ENCODE results near the gene SSX4B.
"Not testable (repeated sequence)": the region's sequence is repeated elsewhere in the genome, so short reads cannot be mapped to it uniquely, and the experiment has no call there.

SSX4B gene

DNA sequence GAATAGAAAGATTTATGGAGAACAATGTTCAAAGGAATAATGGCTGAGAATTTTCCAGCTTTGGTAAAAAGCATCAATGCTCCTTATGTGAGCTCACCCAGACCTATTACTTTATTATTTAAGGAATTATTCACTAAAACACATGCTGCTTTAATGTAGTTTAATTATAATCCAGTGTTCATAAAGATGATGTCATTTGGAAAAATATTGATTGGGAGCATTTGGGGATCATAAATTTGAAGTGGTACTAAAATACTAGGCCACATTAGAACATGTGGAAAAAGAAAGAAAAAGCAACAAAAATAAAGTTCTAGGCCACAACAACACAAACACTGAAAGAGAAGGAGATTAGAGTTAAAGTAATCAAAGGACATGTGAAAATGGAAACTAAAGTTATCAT is 38.3 kb upstream of the SSX4B start:
- TF ChIP-seq, protein P1, sequence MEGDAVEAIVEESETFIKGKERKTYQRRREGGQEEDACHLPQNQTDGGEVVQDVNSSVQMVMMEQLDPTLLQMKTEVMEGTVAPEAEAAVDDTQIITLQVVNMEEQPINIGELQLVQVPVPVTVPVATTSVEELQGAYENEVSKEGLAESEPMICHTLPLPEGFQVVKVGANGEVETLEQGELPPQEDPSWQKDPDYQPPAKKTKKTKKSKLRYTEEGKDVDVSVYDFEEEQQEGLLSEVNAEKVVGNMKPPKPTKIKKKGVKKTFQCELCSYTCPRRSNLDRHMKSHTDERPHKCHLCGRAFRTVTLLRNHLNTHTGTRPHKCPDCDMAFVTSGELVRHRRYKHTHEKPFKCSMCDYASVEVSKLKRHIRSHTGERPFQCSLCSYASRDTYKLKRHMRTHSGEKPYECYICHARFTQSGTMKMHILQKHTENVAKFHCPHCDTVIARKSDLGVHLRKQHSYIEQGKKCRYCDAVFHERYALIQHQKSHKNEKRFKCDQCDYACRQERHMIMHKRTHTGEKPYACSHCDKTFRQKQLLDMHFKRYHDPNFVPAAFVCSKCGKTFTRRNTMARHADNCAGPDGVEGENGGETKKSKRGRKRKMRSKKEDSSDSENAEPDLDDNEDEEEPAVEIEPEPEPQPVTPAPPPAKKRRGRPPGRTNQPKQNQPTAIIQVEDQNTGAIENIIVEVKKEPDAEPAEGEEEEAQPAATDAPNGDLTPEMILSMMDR (IDR thresholded peaks at IDR 0.05; ENCODE audit: extremely low read depth, insufficient read depth, missing control alignments): no peak
- DNase-seq (ENCODE audit: low spot score): no peak
- in situ Hi-C loops (cut with MboI; ENCODE audit: low pct_unique_long_range_greater_than_20kb, low sequenced_read_pairs, unreplicated experiment): no loop called here

DNA sequence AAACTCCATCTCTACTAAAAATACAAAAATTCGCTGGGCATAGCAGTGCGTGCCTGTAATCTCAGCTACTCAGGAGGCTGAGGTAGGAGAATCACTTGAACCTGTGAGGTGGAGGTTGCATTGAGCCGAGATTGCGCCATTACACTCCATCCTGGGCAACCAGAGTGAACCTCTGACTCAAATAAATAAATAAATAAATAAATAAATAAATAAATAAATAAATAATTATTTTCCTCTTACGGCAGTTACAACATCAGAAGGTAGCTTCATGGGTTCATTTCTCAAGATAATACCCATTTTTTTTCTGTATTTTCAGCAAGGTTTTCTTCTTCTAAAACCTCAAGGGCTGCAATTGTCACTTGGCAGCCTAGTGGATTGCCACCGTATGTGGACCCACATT is 35.4 kb upstream of the SSX4B start:
- in situ Hi-C loops (cut with MboI; ENCODE audit: low pct_unique_long_range_greater_than_20kb, low sequenced_read_pairs, unreplicated experiment); DNase-seq (ENCODE audit: low spot score): not testable (repeated sequence)

DNA sequence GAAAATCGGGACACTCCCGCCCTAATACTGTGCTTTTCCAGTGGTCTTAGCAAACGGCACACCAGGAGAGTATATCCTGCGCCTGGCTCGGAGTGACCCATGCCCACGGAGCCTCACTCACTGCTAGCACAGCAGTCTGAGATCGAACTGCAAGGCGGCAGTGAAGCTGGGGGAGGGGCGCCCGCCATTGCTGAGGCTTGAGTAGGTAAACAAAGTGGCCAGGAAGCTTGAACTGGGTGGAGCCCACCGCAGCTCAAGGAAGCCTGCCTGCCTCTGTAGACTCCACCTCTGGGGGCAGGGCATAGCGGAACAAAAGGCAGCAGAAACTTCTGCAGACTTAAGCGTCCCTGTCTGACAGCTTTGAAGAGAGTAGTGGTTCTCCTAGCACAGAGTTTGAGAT is 22.0 kb upstream of the SSX4B start:
- DNase-seq (ENCODE audit: low spot score); in situ Hi-C loops (cut with MboI; ENCODE audit: low pct_unique_long_range_greater_than_20kb, low sequenced_read_pairs, unreplicated experiment): not testable (repeated sequence)

DNA sequence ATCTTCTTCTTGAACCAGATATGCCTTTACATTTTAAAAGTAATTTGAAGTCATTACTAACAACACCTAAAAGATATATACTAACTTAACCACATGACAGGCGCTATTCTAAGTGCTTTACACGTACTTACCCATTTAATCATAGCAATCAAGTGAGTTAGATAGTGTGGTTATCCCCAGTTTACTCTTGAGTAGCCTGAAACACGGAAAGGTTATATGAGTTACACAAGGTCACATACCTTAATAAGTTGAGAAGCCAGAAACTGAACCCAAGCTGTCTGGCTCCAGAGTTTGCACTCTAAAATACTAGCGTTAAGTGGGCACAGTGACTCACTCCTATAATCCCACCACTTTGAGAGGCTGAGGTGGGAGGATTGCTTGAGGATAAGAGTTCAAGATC is 18.4 kb upstream of the SSX4B start:
- in situ Hi-C loops (cut with MboI; ENCODE audit: low pct_unique_long_range_greater_than_20kb, low sequenced_read_pairs, unreplicated experiment); DNase-seq (ENCODE audit: low spot score): not testable (repeated sequence)

DNA sequence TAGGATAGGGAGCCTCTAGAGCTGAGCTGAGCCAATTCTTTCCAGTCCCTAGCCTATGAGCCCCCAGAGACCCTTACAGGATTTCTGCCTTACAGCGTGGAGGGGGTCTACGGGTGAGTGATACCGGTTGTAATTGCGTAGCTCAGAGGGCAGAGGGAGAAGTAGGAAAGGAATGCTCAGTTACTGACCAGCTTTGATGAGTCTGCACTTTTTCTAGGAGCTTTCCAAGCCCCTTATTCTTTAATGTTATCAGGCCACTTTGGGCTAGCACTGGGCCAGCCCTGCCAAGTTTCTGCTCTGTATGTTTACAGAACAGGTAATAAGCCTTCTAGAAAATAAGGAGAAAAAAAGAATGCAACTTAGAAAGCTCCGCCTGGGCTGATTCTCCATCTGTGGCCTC is 17.8 kb upstream of the SSX4B start:
- DNase-seq (ENCODE audit: low spot score); in situ Hi-C loops (cut with MboI; ENCODE audit: low pct_unique_long_range_greater_than_20kb, low sequenced_read_pairs, unreplicated experiment): not testable (repeated sequence)

DNA sequence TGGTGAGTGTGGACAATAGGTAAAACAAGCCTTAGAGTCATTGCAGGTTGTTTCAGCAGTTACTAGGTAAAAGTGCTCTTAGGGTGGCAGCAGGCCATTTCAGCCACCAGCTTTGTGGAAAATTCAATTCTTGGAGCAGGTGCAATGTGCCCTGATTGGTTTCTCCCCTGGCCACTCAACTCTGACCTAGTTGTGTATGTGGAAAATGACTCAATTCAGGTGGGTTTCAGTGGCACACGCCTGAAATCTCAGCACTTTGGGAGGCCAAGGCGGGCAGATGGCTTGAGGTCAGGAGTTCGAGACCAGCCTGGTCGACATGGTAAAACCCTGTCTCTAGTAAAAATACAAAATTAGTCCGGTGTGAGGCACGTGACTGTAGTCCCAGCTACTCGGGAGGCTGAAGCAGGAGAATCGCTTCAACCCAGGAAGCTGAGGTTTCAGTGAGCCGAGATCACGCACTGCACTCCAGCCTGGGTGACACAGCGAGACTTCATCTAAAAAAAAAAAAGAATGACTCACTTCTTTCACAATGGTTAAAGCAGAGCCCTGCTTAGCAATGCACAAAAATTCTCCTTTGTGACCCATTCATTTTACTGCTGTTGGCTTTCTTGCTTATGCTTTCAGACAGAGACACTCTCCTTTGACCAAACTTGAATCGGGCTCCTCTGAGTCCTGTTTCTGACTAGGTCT is 15.4 kb upstream of the SSX4B start:
- DNase-seq (ENCODE audit: low spot score); in situ Hi-C loops (cut with MboI; ENCODE audit: low pct_unique_long_range_greater_than_20kb, low sequenced_read_pairs, unreplicated experiment): not testable (repeated sequence)

DNA sequence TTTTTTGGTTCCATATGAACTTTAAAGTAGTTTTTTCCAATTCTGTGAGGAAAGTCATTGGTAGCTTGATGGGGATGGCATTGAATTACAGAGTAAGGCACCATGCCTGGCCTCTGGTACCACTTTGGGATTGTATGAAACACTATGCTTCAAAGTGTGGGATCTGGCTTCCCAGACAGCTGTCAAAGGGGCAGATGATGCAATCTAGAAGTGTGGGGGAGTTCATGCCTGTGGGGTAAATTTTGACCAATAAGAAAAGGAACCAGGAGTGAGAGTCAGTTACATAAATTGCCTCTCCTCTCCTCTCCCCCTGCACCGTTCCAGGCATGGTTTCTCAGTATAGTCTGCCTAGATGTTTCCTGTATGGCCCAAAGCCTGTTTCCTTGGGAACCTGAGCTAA is 13.9 kb downstream of the SSX4B start:
- DNase-seq (ENCODE audit: low spot score); in situ Hi-C loops (cut with MboI; ENCODE audit: low pct_unique_long_range_greater_than_20kb, low sequenced_read_pairs, unreplicated experiment): not testable (repeated sequence)

DNA sequence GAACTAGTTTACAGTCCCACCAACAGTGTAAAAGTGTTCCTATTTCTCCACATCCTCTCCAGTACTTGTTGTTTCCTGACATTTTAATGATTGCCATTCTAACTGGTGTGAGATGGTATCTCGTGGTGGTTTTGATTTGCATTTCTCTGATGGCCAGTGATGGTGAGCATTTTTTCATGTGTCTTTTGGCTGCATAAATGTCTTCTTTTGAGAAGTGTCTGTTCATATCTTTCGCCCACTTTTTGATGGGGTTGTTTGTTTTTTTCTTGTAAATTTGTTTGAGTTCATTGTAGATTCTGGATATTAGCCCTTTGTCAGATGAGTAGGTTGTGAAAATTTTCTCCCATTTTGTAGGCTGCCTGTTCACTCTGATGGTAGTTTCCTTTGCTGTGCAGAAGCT is 14.8 kb downstream of the SSX4B start:
- DNase-seq (ENCODE audit: low spot score); in situ Hi-C loops (cut with MboI; ENCODE audit: low pct_unique_long_range_greater_than_20kb, low sequenced_read_pairs, unreplicated experiment): not testable (repeated sequence)

DNA sequence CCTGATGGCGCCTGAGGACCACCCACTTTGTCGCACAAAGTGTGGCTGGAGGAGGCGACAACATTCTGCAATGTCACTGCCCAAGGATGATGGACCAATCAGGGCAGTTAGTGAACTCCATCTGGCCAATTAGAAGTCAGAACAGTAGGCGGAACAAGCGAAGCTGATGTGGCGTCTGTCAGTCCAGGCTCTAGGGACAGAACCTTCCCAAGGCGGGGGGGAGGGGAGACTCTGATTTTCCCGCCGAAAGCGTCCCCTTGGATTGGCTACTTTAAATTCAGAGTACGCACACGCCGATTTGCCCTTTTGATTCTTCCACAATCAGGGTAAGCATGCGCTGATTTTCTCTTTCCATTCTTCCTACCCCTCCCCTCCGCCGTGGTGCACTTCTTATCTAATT is 28.5 kb downstream of the SSX4B start, which contains the start of gene SSX4:
Gene SSX4 (plus strand): TSS at position 301 of the 400 bp plus-strand sequence. CDS start 515 bp downstream, outside the sequence.
- in situ Hi-C loops (cut with MboI; ENCODE audit: low pct_unique_long_range_greater_than_20kb, low sequenced_read_pairs, unreplicated experiment); DNase-seq (ENCODE audit: low spot score): not testable (repeated sequence)

DNA sequence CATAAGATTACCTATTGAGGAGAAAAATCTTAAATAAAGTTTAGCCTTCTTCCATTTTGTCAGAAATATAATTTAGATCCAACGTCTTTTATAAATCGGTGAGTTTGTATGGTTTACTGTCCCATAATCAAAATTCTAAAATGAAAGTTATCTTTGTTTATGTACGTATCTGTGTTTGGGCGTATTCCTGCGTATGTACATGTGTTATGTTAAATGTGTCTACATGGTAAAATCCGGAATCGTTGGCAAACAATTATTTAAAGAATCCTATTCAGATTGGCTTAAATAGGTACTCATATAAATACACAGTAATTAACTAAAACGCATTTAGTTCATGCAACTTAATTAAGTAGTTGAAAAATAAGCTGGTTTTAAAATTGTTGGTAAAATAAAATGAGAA is 41.4 kb downstream of the SSX4B start:
- in situ Hi-C loops (cut with MboI; ENCODE audit: low pct_unique_long_range_greater_than_20kb, low sequenced_read_pairs, unreplicated experiment): not testable (repeated sequence)

DNA sequence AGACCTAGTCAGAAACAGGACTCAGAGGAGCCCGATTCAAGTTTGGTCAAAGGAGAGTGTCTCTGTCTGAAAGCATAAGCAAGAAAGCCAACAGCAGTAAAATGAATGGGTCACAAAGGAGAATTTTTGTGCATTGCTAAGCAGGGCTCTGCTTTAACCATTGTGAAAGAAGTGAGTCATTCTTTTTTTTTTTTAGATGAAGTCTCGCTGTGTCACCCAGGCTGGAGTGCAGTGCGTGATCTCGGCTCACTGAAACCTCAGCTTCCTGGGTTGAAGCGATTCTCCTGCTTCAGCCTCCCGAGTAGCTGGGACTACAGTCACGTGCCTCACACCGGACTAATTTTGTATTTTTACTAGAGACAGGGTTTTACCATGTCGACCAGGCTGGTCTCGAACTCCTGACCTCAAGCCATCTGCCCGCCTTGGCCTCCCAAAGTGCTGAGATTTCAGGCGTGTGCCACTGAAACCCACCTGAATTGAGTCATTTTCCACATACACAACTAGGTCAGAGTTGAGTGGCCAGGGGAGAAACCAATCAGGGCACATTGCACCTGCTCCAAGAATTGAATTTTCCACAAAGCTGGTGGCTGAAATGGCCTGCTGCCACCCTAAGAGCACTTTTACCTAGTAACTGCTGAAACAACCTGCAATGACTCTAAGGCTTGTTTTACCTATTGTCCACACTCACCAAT is 43.9 kb downstream of the SSX4B start:
- in situ Hi-C loops (cut with MboI; ENCODE audit: low pct_unique_long_range_greater_than_20kb, low sequenced_read_pairs, unreplicated experiment); DNase-seq (ENCODE audit: low spot score): not testable (repeated sequence)

More for the DNA sequence above, 41.4 kb downstream of the SSX4B start:
- DNase-seq (ENCODE audit: low spot score): not testable (repeated sequence)

DNA sequence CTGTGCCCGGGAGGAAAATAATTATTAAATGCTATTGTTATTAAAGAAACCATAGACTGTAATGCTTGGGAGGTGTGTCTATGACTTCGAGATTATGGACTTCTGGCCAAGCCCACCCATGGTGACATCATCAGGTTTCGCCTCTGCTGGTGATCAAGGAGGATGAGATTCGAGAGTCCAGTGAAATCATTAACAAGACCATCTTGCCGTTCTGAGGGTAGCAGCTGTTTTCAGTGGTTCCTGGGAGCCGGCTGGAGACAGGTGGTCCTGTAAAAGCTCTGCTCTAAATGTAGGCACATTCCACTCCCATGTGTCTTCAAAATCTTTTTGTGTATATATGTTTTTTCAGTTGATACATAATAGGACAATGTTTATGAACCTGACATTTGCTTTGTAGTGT is 52.5 kb downstream of the SSX4B start:
- in situ Hi-C loops (cut with MboI; ENCODE audit: low pct_unique_long_range_greater_than_20kb, low sequenced_read_pairs, unreplicated experiment): not testable (repeated sequence)

DNA sequence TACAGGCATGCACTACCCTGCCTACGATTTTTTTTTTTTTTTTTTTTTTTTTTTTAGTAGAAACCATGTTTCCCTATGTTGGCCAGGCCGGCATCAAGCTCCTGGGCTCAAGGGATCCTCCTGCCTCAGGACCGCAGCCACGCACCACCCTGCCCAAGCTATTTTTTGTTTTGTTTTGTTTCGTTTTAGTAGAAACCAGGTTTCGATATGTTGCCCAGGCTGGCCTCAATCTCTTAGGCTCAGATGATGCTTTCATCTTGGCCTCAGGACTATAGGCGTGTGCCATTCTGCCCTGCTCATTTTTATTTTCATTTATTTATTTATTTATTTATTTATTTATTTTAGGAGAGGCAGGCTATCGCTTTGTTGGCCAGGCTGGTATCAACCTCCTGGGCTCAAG is 54.1 kb downstream of the SSX4B start:
- TF ChIP-seq, protein P1 (IDR thresholded peaks at IDR 0.05; ENCODE audit: extremely low read depth, insufficient read depth, missing control alignments): no peak
- in situ Hi-C loops (cut with MboI; ENCODE audit: low pct_unique_long_range_greater_than_20kb, low sequenced_read_pairs, unreplicated experiment): no loop called here
- no peak for DNase-seq (ENCODE audit: low spot score)

More for the DNA sequence above, 52.5 kb downstream of the SSX4B start:
- DNase-seq (ENCODE audit: low spot score): not testable (repeated sequence)

DNA sequence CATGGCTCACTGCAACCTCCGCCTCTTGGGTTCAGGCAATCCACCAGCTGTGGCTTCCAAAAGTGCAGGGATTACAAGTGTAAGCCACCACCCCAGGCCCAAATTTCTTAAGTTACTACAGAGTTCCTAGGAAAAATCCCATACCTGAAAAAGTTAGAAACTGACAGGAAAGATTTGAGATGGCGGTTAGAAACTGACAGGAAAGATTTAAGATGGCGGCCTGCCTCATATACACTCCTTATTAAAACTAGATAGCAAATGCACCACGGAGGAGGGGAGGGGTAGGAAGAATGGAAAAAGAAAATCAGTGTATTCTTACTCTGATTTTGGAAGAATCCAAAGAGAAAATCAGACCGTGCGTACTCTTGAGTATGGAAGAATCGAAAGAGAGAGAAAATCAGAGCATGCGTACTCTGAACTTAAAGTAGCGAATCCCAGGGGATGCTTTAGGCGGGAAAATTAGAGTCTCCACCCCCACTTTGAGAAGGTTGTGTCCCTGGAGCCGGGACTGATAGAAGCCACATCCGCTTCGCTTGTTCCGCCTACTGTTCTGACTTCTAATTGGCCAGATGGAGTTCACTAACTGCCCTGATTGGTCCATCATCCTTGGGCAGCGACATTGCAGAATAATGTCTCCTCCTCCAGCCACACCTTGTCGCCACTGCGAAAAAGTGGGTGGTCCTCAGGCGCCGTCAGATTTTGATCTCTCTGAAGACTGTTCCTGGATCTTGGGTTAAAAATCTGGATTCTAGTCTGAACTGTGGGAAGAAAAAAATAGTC is 55.3 kb downstream of the SSX4B start, which contains the start of gene SSX3:
Gene SSX3 (minus strand): TSS at position 389 of the 780 bp plus-strand sequence. CDS start 1,454 bp downstream, outside the sequence.
- in situ Hi-C loops (cut with MboI; ENCODE audit: low pct_unique_long_range_greater_than_20kb, low sequenced_read_pairs, unreplicated experiment); DNase-seq (ENCODE audit: low spot score): not testable (repeated sequence)

Data from GM13977 (cell line).